B cell (primary cell): ENCODE measurements around the gene NRP1. TPM values are rescaled to one million over a fixed set of nuclear protein-coding genes. Genes with fewer than 3 reads are reported as not detected.

Source experiments
- ATAC-seq: fragments of 200-7000 bp; cut with Tn5 transposase; one replicate; pipeline ENCODE4 v1.10.0; 2021; ENCODE audit warnings: low read depth, mild to moderate bottlenecking, moderate number of reproducible peaks, moderate library complexity
- CTCF ChIA-PET: fragments of 350-600 bp; sonication (Branson Sonifier 250); formaldehyde crosslinking; loops from one replicate; lab custom pipeline; 2021; ENCODE audit warnings: antibody characterized with exemption, inconsistent platforms; lab: Charles Lee
- POLR2A ChIA-PET: fragments of 350-600 bp; sonication (Branson Sonifier 250); formaldehyde crosslinking; loops from one replicate; lab custom pipeline; 2021; ENCODE audit warnings: antibody characterized with exemption; lab: Charles Lee
- DNase-seq: peaks from one replicate; pipeline ENCODE4 v3.0.0; 2013
- H2AFZ ChIP-seq: 2 replicates; pipeline ENCODE4 v1.6.1; 2012; ENCODE audit warnings: mild to moderate bottlenecking, low read depth, low read length; ENCODE audit not compliant: insufficient read depth, poor library complexity, severe bottlenecking
- H3K27ac ChIP-seq, 2 donors: 1 replicate in 1 of 2; 2 replicates in 1 of 2; pipeline ENCODE4 v1.5.1; 2012 to 2013; ENCODE audit warnings: low read length in 2 of 2, mild to moderate bottlenecking in 2 of 2, moderate library complexity in 1 of 2
- H3K27me3 ChIP-seq, 4 experiments: fragments of 200-600 bp in 1 of 4; sonication (generic) in 1 of 4; replicated peaks in 1 of 4; 1 replicate in 2 of 4; 2 replicates in 2 of 4; pipeline versions ENCODE4 v1.6.1 to v1.7.0; 2013 to 2016; ENCODE audit warnings: low read length in 3 of 4, mild to moderate bottlenecking in 2 of 4, mixed read lengths in 1 of 4, moderate library complexity in 1 of 4; ENCODE audit not compliant: insufficient read depth in 4 of 4, control insufficient read depth in 3 of 4; ENCODE audit errors: control extremely low read depth in 1 of 4
- H3K36me3 ChIP-seq, 2 experiments: replicated peaks in 1 of 2; 1 replicate in 1 of 2; 2 replicates in 1 of 2; pipeline versions ENCODE4 v1.6.1 to v1.7.1; 2013; ENCODE audit warnings: low read length in 1 of 2; ENCODE audit not compliant: insufficient read depth in 2 of 2, control insufficient read depth in 1 of 2; ENCODE audit errors: control extremely low read depth in 1 of 2, extremely low read depth in 1 of 2
- H3K4me1 ChIP-seq, 2 donors: fragments of 200-600 bp in 1 of 2; sonication (generic) in 1 of 2; 1 replicate in 1 of 2; 2 replicates in 1 of 2; pipeline versions ENCODE4 v1.5.1 to v1.6.1; 2013 to 2017; ENCODE audit warnings: low read length in 2 of 2; ENCODE audit not compliant: control insufficient read depth in 2 of 2, insufficient read depth in 2 of 2
- H3K4me2 ChIP-seq: replicated peaks from 2 replicates; pipeline ENCODE3; 2012; ENCODE audit warnings: mild to moderate bottlenecking, low read depth, low read length; ENCODE audit not compliant: poor library complexity, severe bottlenecking
- H3K4me3 ChIP-seq, 5 experiments: fragments of 200-600 bp in 1 of 5; sonication (generic) in 1 of 5; 1 replicate in 3 of 5; 2 replicates in 2 of 5; pipeline versions ENCODE4 v1.5.1 to v1.7.0; 2011 to 2016; ENCODE audit warnings: low read length in 4 of 5, mild to moderate bottlenecking in 4 of 5, low read depth in 2 of 5, control low read depth in 1 of 5, moderate library complexity in 1 of 5; ENCODE audit not compliant: insufficient read depth in 1 of 5; ENCODE audit errors: control extremely low read depth in 1 of 5, extremely low read depth in 1 of 5
- H3K79me2 ChIP-seq: fragments of 200-600 bp; sonication (generic); one replicate; pipeline ENCODE4 v1.6.0; 2016; ENCODE audit warnings: low read length; ENCODE audit not compliant: control insufficient read depth, insufficient read depth
- H3K9ac ChIP-seq: fragments of 200-600 bp; sonication (generic); 2 replicates; pipeline ENCODE4 v1.6.1; 2017; ENCODE audit warnings: mild to moderate bottlenecking, low read length, moderate library complexity
- H3K9me3 ChIP-seq, 3 donors: one replicate each; pipeline versions ENCODE4 v1.6.1 to v1.7.1; 2013; ENCODE audit warnings: low read length in 2 of 3; ENCODE audit not compliant: control insufficient read depth in 2 of 3, insufficient read depth in 1 of 3; ENCODE audit errors: control extremely low read depth in 1 of 3
- H4K20me1 ChIP-seq: 2 replicates; pipeline ENCODE4 v1.6.0; 2012; ENCODE audit warnings: mild to moderate bottlenecking, low read length; ENCODE audit not compliant: insufficient read depth, control insufficient read depth, poor library complexity, severe bottlenecking
- H3K27ac Mint-ChIP-seq: one replicate; pipeline ENCODE4 v1.8.0; 2021; ENCODE audit warnings: mixed read lengths
- H3K27me3 Mint-ChIP-seq: one replicate; pipeline ENCODE4 v1.8.0; 2021; ENCODE audit warnings: mixed read lengths
- H3K4me1 Mint-ChIP-seq: one replicate; pipeline ENCODE4 v1.8.0; 2021; ENCODE audit warnings: mixed read lengths
- H3K4me3 Mint-ChIP-seq: one replicate; pipeline ENCODE4 v1.8.0; 2021; ENCODE audit warnings: mixed read lengths
- H3K9me3 Mint-ChIP-seq: one replicate; pipeline ENCODE4 v1.8.0; 2022; ENCODE audit warnings: mixed read lengths; ENCODE audit not compliant: insufficient read depth
- CTCF ChIP-seq: fragments of 200-600 bp; IDR thresholded peaks from one replicate; pipeline ENCODE4 v1.8.0; 2022; ENCODE audit warnings: antibody characterized with exemption, mild to moderate bottlenecking
- EZH2 ChIP-seq: IDR thresholded peaks from 2 replicates; pipeline ENCODE4 v1.6.1; 2012; ENCODE audit warnings: borderline replicate concordance, low read depth, mild to moderate bottlenecking, moderate library complexity, low read length; ENCODE audit not compliant: insufficient read depth, poor library complexity, severe bottlenecking
- WGBS: methylation state at CpG from one replicate; pipeline ENCODE4 v1.1.5; 2013; ENCODE audit warnings: missing lambda C conversion rate; ENCODE audit not compliant: insufficient coverage; 5-methylcytosine and 5-hydroxymethylcytosine counted together
- intact Hi-C: fragments of 100-400 bp; cut with micrococcal nuclease; formaldehyde crosslinking; loops from one replicate; pipeline ENCODE4 v1.10.0; 2022
- polyA plus RNA-seq: library from polyadenylated mRNA; depleted of rRNA; stranded (reverse); fragments of >200 nt; gene quantifications from 2 replicates; pipeline ENCODE4 v1.2.3, GENCODE V29; 2012
- total RNA-seq, 2 donors: library from RNA; stranded (reverse); fragments of 120-200 nt in 1 of 2; gene quantifications; 1 replicate in 1 of 2; 2 replicates in 1 of 2; pipeline versions ENCODE4 v1.2.3 to v1.2.4, GENCODE V29; 2013 to 2022

Gene NRP1
- total and polyA plus RNA-seq, 2 donors (not counting 1 experiment from before 2014, with no cell fraction given): 0.34 TPM; not detected in 1

- peaks cover 0 to 8% (median 4%) of the 10 kb centered on the region in 3 donors for H3K9me3 ChIP-seq
- no peaks in the 10 kb centered on the region for H3K4me1 Mint-ChIP-seq
- ATAC-seq (no peak), DNase-seq (no peak)
- peaks cover under 1% of the 10 kb centered on the region for H3K9me3 Mint-ChIP-seq
- no peak overlapping the region for H2AFZ ChIP-seq
- TF ChIP-seq EZH2 (no peak), CTCF (no peak)
- no peak overlapping the region for H3K4me2 ChIP-seq
- ChIA-PET CTCF (interaction anchor here (1.0 kb wide), 1 partner anchor 39 kb away, joined by 3 read pairs; no protein-coding TSS in a partner anchor), POLR2A (no interaction called here)
- no peak overlapping the region for H3K9ac ChIP-seq
- no peaks in the 10 kb centered on the region for H4K20me1 ChIP-seq
- no peaks in the 10 kb centered on the region for H3K36me3 ChIP-seq
- H3K79me2 ChIP-seq: no peaks in the 10 kb centered on the region
- H3K27ac ChIP-seq: no peak overlapping the region
- intact Hi-C loops: no loop called here
- H3K4me1 ChIP-seq: no peaks in the 10 kb centered on the region
- no peaks in the 10 kb centered on the region for H3K27me3 Mint-ChIP-seq
- no peak overlapping the region for H3K4me3 ChIP-seq
- H3K27ac Mint-ChIP-seq: no peak overlapping the region
- WGBS: no CpG with 5 or more reads among the region's 4 CpGs
- no peak overlapping the region for H3K4me3 Mint-ChIP-seq
- no peaks in the 10 kb centered on the region for H3K27me3 ChIP-seq
Observed at GRCh38 chr10:33371234-33371633, 36.8 kb upstream of the NRP1 start.

GRCh38 chr10:33370434-33370930, 36.0 kb upstream of the NRP1 start:
- Histone ChIP-seq H3K4me2 (no peak overlapping the region), H3K4me3 (no peak overlapping the region), H3K9ac (no peak overlapping the region), H3K4me1 (no peaks in the 10 kb centered on the region), H3K79me2 (no peaks in the 10 kb centered on the region), H3K27me3 (no peaks in the 10 kb centered on the region), H3K27ac (no peak overlapping the region), H2AFZ (no peak overlapping the region), H3K9me3 (peaks cover 0 to 9% (median 8%) of the 10 kb centered on the region in 3 donors), H3K36me3 (no peaks in the 10 kb centered on the region), H4K20me1 (no peaks in the 10 kb centered on the region)
- Mint-ChIP-seq H3K4me1 (no peaks in the 10 kb centered on the region), H3K4me3 (no peak overlapping the region), H3K27me3 (no peaks in the 10 kb centered on the region), H3K9me3 (peaks cover 3% of the 10 kb centered on the region), H3K27ac (no peak overlapping the region)
- TF ChIP-seq CTCF: no peak
- no peak for TF ChIP-seq EZH2
- WGBS: 100% methylated on average over 1 of the region's 2 CpGs
- no peak for ATAC-seq
- intact Hi-C loops: no loop called here
- ChIA-PET CTCF (interaction anchor here (1.0 kb wide), 1 partner anchor 39 kb away, joined by 3 read pairs; no protein-coding TSS in a partner anchor), POLR2A (no interaction called here)
- no peak for DNase-seq
